Activated CD4-positive, alpha-beta T cell treated with anti-CD3 and anti-CD28 coated beads, Interleukin-2, Interleukin-6, amounts not matched to agents 100 ng/mL and 50 ng/mL, durations not matched to agents 16 hours and 8 hours (primary cell): ENCODE measurements around the gene PPT2.
"Not testable (repeated sequence)": the region's sequence is repeated elsewhere in the genome, so short reads cannot be mapped to it uniquely, and the experiment has no call there.

ENCODE experiments used
- DNase-seq: peaks from one replicate; pipeline ENCODE4 v3.0.0-alpha.2; 2020

PPT2 gene

GRCh38 chr6:32127717-32128592 is 26.0 kb upstream of the PPT2 start, which contains the start of gene ATF6B:
ATF6B (minus strand) TSS chr6:32128246; CDS start chr6:32128207, 39 bp downstream.
- DNase-seq: peak; percentile 99

- DNase-seq: no peak
Observed at GRCh38 chr6:32128751-32129296, 25.1 kb upstream of the PPT2 start.

- no peak for DNase-seq
Observed at GRCh38 chr6:32129297-32130088, 24.4 kb upstream of the PPT2 start.

GRCh38 chr6:32131439-32131948 is 22.4 kb upstream of the PPT2 start:
- no peak for DNase-seq

- no peak for DNase-seq
Observed at GRCh38 chr6:32132110-32132509, 21.8 kb upstream of the PPT2 start.

GRCh38 chr6:32133786-32134185 is 20.2 kb upstream of the PPT2 start:
- no peak for DNase-seq

- no peak for DNase-seq
Observed at GRCh38 chr6:32137454-32137853, 16.5 kb upstream of the PPT2 start.

GRCh38 chr6:32139590-32139989 is 14.4 kb upstream of the PPT2 start:
- DNase-seq: no peak

GRCh38 chr6:32140420-32141046 is 13.4 kb upstream of the PPT2 start:
- no peak for DNase-seq

GRCh38 chr6:32144238-32144637 is 9.7 kb upstream of the PPT2 start:
- DNase-seq: not testable (repeated sequence)

GRCh38 chr6:32146287-32146686 is 7.7 kb upstream of the PPT2 start:
- DNase-seq: no peak

GRCh38 chr6:32146687-32147086 is 7.3 kb upstream of the PPT2 start:
- no peak for DNase-seq

GRCh38 chr6:32147401-32148132 is 6.4 kb upstream of the PPT2 start:
- no peak for DNase-seq

GRCh38 chr6:32148289-32149091 is 5.5 kb upstream of the PPT2 start:
- DNase-seq: peak; percentile 55

- no peak for DNase-seq
Observed at GRCh38 chr6:32149092-32149755, 4.7 kb upstream of the PPT2 start.

GRCh38 chr6:32149932-32150870 is 3.7 kb upstream of the PPT2 start:
- no peak for DNase-seq

- DNase-seq: no peak
Observed at GRCh38 chr6:32151181-32151862, 2.6 kb upstream of the PPT2 start.

- no peak for DNase-seq
Observed at GRCh38 chr6:32151863-32152768, 1.8 kb upstream of the PPT2 start, which contains the start of gene PRRT1. PRRT1 (minus strand) TSS chr6:32151939; CDS start chr6:32151827, 112 bp downstream.
